Measurements from ENCODE around the gene CD300LG. TPM values are rescaled to one million over a fixed set of nuclear protein-coding genes. Genes with fewer than 3 reads are reported as not detected.

The CD300LG gene
- total and polyA plus RNA-seq, 2 experiments from 2014 or later: not detected

DNA sequence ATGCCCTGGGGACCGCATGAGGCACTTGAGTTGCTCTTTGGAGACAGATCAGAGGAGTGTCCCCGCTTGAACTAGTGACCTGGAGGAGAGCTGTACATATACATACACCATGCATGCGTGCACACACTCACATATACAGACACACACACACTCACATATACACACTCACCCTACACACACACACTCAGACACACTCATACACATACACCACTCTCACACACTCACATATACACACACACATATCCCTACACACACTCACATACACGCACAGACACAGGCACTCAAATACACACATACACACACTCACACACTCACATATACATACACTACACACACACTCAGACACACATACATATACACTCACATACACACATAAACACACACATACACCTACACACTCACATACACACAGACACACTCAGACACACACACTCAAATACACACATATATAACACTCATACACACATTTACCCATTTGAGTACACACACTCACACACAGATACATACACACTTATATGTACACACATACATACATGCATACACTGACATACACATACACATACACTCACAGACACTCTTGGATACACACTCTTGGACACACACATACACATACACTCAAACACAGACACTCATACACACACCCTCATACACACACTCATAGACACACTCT, 65.8 kb downstream of the CD300LG start:
- H3K4me3 Mint-ChIP-seq: no peak overlapping the region
- peaks cover 6% of the 10 kb centered on the region; the same call in 2 of the 3 replicates for H3K9me3 Mint-ChIP-seq
- peaks cover 9% of the 10 kb centered on the region for H3K4me1 ChIP-seq (ENCODE audit: insufficient read depth)
- H4K20me1 ChIP-seq (replicated peaks; ENCODE audit: insufficient read depth): no peaks in the 10 kb centered on the region; the same call in 1 of the 2 replicates
- no peaks in the 10 kb centered on the region for H3K9me2 ChIP-seq (ENCODE audit: insufficient read depth)
- no peak overlapping the region for H3K4me2 ChIP-seq
- peaks cover 39% of the 10 kb centered on the region for H3K27me3 ChIP-seq (ENCODE audit: insufficient read depth)
- no peak overlapping the region for H3K4me3 ChIP-seq
- H3K4me1 Mint-ChIP-seq: peaks cover 17% of the 10 kb centered on the region
- DNase-seq (ENCODE audit: low spot score): no peak
- H3K27ac ChIP-seq (ENCODE audit: low read depth): no peak overlapping the region
- H3K27ac Mint-ChIP-seq: no peak overlapping the region
- no peaks in the 10 kb centered on the region for H3K79me2 ChIP-seq (replicated peaks; ENCODE audit: insufficient read depth)
- peaks cover 24% of the 10 kb centered on the region for H3K27me3 Mint-ChIP-seq (ENCODE audit: insufficient read depth, low read depth, poor library complexity)
- no peaks in the 10 kb centered on the region for H3K36me3 ChIP-seq (ENCODE audit: insufficient read depth)
- H2AFZ ChIP-seq: no peak overlapping the region
- no peak for ATAC-seq
- no peaks in the 10 kb centered on the region for H3F3A ChIP-seq (replicated peaks; ENCODE audit: low read depth)
- peaks cover 6% of the 10 kb centered on the region; the same call in 1 of the 3 replicates for H3K36me3 Mint-ChIP-seq (ENCODE audit: low read depth)
- TF ChIP-seq POLR2AphosphoS5 (IDR thresholded peaks at IDR 0.05; ENCODE audit: low read depth): no peak
- TF ChIP-seq ZNF331 (CRISPR knock-in tag; IDR thresholded peaks at IDR 0.05; ENCODE audit: low read depth): no peak
- no peak for TF ChIP-seq JUNB (IDR thresholded peaks at IDR 0.05; ENCODE audit: unreplicated experiment)
- TF ChIP-seq EZH2 (IDR thresholded peaks at IDR 0.05; ENCODE audit: low read depth, unreplicated experiment): no peak
- no peak for TF ChIP-seq NANOG (IDR thresholded peaks at IDR 0.05; ENCODE audit: borderline replicate concordance)
- TF ChIP-seq, protein P1, sequence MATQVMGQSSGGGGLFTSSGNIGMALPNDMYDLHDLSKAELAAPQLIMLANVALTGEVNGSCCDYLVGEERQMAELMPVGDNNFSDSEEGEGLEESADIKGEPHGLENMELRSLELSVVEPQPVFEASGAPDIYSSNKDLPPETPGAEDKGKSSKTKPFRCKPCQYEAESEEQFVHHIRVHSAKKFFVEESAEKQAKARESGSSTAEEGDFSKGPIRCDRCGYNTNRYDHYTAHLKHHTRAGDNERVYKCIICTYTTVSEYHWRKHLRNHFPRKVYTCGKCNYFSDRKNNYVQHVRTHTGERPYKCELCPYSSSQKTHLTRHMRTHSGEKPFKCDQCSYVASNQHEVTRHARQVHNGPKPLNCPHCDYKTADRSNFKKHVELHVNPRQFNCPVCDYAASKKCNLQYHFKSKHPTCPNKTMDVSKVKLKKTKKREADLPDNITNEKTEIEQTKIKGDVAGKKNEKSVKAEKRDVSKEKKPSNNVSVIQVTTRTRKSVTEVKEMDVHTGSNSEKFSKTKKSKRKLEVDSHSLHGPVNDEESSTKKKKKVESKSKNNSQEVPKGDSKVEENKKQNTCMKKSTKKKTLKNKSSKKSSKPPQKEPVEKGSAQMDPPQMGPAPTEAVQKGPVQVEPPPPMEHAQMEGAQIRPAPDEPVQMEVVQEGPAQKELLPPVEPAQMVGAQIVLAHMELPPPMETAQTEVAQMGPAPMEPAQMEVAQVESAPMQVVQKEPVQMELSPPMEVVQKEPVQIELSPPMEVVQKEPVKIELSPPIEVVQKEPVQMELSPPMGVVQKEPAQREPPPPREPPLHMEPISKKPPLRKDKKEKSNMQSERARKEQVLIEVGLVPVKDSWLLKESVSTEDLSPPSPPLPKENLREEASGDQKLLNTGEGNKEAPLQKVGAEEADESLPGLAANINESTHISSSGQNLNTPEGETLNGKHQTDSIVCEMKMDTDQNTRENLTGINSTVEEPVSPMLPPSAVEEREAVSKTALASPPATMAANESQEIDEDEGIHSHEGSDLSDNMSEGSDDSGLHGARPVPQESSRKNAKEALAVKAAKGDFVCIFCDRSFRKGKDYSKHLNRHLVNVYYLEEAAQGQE (IDR thresholded peaks at IDR 0.05; ENCODE audit: unreplicated experiment): no peak
- TF ChIP-seq ZNF114 (CRISPR knock-in tag; IDR thresholded peaks at IDR 0.05): no peak
- TF ChIP-seq, protein P2, sequence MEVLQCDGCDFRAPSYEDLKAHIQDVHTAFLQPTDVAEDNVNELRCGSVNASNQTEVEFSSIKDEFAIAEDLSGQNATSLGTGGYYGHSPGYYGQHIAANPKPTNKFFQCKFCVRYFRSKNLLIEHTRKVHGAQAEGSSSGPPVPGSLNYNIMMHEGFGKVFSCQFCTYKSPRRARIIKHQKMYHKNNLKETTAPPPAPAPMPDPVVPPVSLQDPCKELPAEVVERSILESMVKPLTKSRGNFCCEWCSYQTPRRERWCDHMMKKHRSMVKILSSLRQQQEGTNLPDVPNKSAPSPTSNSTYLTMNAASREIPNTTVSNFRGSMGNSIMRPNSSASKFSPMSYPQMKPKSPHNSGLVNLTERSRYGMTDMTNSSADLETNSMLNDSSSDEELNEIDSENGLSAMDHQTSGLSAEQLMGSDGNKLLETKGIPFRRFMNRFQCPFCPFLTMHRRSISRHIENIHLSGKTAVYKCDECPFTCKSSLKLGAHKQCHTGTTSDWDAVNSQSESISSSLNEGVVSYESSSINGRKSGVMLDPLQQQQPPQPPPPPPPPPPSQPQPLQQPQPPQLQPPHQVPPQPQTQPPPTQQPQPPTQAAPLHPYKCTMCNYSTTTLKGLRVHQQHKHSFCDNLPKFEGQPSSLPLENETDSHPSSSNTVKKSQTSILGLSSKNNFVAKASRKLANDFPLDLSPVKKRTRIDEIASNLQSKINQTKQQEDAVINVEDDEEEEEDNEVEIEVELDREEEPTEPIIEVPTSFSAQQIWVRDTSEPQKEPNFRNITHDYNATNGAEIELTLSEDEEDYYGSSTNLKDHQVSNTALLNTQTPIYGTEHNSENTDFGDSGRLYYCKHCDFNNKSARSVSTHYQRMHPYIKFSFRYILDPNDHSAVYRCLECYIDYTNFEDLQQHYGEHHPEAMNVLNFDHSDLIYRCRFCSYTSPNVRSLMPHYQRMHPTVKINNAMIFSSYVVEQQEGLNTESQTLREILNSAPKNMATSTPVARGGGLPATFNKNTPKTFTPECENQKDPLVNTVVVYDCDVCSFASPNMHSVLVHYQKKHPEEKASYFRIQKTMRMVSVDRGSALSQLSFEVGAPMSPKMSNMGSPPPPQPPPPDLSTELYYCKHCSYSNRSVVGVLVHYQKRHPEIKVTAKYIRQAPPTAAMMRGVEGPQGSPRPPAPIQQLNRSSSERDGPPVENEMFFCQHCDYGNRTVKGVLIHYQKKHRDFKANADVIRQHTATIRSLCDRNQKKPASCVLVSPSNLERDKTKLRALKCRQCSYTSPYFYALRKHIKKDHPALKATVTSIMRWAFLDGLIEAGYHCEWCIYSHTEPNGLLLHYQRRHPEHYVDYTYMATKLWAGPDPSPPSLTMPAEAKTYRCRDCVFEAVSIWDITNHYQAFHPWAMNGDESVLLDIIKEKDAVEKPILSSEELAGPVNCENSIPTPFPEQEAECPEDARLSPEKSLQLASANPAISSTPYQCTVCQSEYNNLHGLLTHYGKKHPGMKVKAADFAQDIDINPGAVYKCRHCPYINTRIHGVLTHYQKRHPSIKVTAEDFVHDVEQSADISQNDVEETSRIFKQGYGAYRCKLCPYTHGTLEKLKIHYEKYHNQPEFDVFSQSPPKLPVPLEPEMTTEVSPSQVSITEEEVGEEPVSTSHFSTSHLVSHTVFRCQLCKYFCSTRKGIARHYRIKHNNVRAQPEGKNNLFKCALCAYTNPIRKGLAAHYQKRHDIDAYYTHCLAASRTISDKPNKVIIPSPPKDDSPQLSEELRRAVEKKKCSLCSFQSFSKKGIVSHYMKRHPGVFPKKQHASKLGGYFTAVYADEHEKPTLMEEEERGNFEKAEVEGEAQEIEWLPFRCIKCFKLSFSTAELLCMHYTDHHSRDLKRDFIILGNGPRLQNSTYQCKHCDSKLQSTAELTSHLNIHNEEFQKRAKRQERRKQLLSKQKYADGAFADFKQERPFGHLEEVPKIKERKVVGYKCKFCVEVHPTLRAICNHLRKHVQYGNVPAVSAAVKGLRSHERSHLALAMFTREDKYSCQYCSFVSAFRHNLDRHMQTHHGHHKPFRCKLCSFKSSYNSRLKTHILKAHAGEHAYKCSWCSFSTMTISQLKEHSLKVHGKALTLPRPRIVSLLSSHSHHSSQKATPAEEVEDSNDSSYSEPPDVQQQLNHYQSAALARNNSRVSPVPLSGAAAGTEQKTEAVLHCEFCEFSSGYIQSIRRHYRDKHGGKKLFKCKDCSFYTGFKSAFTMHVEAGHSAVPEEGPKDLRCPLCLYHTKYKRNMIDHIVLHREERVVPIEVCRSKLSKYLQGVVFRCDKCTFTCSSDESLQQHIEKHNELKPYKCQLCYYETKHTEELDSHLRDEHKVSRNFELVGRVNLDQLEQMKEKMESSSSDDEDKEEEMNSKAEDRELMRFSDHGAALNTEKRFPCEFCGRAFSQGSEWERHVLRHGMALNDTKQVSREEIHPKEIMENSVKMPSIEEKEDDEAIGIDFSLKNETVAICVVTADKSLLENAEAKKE (CRISPR knock-in tag; IDR thresholded peaks at IDR 0.05): no peak
- TF ChIP-seq EZH2phosphoT487 (IDR thresholded peaks at IDR 0.05; ENCODE audit: unreplicated experiment): no peak
- TF ChIP-seq, protein P3, sequence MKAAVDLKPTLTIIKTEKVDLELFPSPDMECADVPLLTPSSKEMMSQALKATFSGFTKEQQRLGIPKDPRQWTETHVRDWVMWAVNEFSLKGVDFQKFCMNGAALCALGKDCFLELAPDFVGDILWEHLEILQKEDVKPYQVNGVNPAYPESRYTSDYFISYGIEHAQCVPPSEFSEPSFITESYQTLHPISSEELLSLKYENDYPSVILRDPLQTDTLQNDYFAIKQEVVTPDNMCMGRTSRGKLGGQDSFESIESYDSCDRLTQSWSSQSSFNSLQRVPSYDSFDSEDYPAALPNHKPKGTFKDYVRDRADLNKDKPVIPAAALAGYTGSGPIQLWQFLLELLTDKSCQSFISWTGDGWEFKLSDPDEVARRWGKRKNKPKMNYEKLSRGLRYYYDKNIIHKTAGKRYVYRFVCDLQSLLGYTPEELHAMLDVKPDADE (IDR thresholded peaks at IDR 0.05): no peak
- no peak for TF ChIP-seq CREB1 (CRISPR knock-in tag; IDR thresholded peaks at IDR 0.05; ENCODE audit: low read depth)
- TF ChIP-seq STAT1 (IDR thresholded peaks at IDR 0.05; ENCODE audit: unreplicated experiment): no peak
- TF ChIP-seq, protein P4, sequence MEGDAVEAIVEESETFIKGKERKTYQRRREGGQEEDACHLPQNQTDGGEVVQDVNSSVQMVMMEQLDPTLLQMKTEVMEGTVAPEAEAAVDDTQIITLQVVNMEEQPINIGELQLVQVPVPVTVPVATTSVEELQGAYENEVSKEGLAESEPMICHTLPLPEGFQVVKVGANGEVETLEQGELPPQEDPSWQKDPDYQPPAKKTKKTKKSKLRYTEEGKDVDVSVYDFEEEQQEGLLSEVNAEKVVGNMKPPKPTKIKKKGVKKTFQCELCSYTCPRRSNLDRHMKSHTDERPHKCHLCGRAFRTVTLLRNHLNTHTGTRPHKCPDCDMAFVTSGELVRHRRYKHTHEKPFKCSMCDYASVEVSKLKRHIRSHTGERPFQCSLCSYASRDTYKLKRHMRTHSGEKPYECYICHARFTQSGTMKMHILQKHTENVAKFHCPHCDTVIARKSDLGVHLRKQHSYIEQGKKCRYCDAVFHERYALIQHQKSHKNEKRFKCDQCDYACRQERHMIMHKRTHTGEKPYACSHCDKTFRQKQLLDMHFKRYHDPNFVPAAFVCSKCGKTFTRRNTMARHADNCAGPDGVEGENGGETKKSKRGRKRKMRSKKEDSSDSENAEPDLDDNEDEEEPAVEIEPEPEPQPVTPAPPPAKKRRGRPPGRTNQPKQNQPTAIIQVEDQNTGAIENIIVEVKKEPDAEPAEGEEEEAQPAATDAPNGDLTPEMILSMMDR (conservative IDR thresholded peaks at IDR 0.05; ENCODE audit: low read depth in 2 of 2): no peak

All from GM23338 (cell line).